HEK293 (cell line): ENCODE results near the gene PAX2.

Experiments
- SP2 ChIP-seq: fragments of 450-650 bp; formaldehyde crosslinking; IDR thresholded peaks from 2 replicates; pipeline ENCODE4 v1.5.1; 2016; ENCODE audit warnings: missing biosample characterization, missing genetic modification characterization
- ZBTB1 ChIP-seq: fragments of 450-650 bp; formaldehyde crosslinking; IDR thresholded peaks from 2 replicates; pipeline ENCODE4 v1.5.1; 2016; ENCODE audit warnings: missing biosample characterization, missing genetic modification characterization
- ZNF302 ChIP-seq: fragments of 450-650 bp; formaldehyde crosslinking; IDR thresholded peaks from 2 replicates; pipeline ENCODE4 v1.5.1; 2016; ENCODE audit warnings: missing biosample characterization, missing genetic modification characterization, low read depth
- ZNF423 ChIP-seq: fragments of 450-650 bp; formaldehyde crosslinking; IDR thresholded peaks from 2 replicates; pipeline ENCODE4 v1.5.1; 2016; ENCODE audit warnings: missing biosample characterization, missing genetic modification characterization
- TF ChIP-seq, protein P1 (sequence below): fragments of 450-650 bp; formaldehyde crosslinking; IDR thresholded peaks from 2 replicates; pipeline ENCODE4 v1.5.1; 2016; ENCODE audit warnings: missing biosample characterization, missing genetic modification characterization

DNA sequence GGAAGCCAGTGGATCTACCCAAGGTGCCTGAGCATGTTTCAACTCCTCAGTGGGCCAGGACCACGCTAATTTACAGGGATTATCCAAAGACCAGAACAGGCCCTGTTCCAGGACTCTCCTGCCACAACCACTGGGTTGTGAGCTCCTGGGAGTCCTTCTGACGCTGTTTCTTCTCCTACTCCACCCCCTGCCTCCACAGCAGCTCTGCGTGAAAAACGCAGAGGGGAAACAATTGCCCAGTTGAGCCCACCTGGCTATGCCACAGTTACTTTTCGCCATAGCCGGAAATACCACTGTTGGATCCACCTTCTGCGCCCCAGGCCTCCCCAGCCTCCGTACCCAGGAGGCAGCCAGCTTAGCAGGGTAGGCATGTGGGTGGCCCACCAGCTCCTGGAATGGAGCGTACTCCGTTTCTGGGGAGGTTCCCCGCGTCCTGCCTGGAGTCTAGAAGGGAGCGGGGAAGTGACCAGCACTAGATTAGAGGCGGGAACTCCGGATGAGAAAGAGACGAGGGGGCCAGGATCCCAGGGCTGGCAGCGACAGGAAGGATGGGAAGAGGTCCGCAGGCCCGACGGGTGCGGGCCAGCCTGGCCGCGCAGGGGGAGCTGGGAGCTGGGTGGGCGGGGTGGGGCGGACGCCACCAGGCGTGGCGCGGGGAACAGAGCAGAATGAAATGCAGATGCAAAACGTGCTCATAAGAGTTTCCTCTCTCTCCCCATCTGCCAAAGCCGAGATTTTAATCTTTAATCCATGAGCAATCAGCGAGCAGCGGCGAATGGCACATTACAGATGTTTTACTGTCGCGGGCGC is 32.1 kb upstream of the PAX2 start:
- no peak for TF ChIP-seq SP2
- TF ChIP-seq ZBTB1 (tag by site-specific recombination) = no peak
- no peak for TF ChIP-seq ZNF423 (tag by site-specific recombination)
- no peak for TF ChIP-seq ZNF302 (tag by site-specific recombination)
- TF ChIP-seq, protein P1, sequence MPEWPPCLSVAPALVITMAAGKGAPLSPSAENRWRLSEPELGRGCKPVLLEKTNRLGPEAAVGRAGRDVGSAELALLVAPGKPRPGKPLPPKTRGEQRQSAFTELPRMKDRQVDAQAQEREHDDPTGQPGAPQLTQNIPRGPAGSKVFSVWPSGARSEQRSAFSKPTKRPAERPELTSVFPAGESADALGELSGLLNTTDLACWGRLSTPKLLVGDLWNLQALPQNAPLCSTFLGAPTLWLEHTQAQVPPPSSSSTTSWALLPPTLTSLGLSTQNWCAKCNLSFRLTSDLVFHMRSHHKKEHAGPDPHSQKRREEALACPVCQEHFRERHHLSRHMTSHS = no peak
